HAP-1 (cell line): ENCODE data around the gene KCNK10.

Source experiments
- DNase-seq, 2 experiments: peaks; one replicate each; pipeline ENCODE4 v3.0.0-alpha.2; 2016 to 2020; ENCODE audit warnings: low spot score in 2 of 2
- H3K27me3 ChIP-seq: fragments of 250-450 bp; sonication (Bioruptor Pico); 2 replicates; pipeline ENCODE4 v1.5.1; 2020; ENCODE audit warnings: low read depth, mild to moderate bottlenecking, moderate library complexity
- H3K36me3 ChIP-seq: fragments of 250-450 bp; sonication (Bioruptor Pico); replicated peaks from 2 replicates; pipeline ENCODE4 v1.5.1; 2020; ENCODE audit warnings: mild to moderate bottlenecking
- H3K4me1 ChIP-seq: fragments of 250-450 bp; sonication (Bioruptor Pico); 2 replicates; pipeline ENCODE4 v1.5.1; 2020; ENCODE audit warnings: mild to moderate bottlenecking
- H3K4me3 ChIP-seq: fragments of 250-450 bp; sonication (Bioruptor Pico); 2 replicates; pipeline ENCODE4 v1.5.1; 2020; ENCODE audit warnings: mild to moderate bottlenecking, moderate library complexity
- H3K9me3 ChIP-seq: fragments of 250-450 bp; sonication (Bioruptor Pico); 2 replicates; pipeline ENCODE4 v1.5.1; 2020; ENCODE audit warnings: mild to moderate bottlenecking, moderate library complexity
- in situ Hi-C: fragments of 300-500 bp; cut with MboI; formaldehyde crosslinking; loops from 3 replicates; pipeline ENCODE4 v1.14.3; 2020; ENCODE audit warnings: low sequenced_read_pairs, inconsistent platforms, mixed read lengths

The KCNK10 gene

DNA sequence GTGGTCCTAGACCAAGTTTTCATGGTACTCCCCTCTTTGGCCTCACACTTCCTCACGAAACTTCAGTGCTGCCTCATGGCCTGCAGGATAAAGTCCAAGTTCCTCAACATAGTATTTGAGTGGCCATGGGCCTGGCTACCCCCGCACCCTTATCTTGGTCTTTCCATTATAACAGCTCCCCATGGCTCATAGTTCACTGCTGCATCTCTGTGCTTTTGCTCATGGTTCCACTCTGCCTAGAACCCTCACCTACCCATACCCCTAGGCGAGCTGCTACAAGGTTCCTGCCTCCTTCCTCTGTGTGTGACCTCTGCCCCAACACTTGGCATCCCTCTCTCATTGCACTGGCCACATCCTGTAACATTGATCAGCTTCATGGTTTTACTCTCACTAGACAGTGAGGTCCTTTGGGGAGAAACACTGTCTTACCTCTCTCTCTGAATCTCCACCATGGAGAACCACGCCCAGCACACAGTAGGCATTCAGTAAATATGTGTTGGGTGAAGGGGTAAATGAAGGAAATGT lies 159.3 kb downstream of the KCNK10 start:
- H3K36me3 ChIP-seq = no peaks in the 10 kb centered on the region
- H3K4me1 ChIP-seq = no peaks in the 10 kb centered on the region
- no peak overlapping the region for H3K4me3 ChIP-seq
- H3K9me3 ChIP-seq = no peaks in the 10 kb centered on the region
- no peaks in the 10 kb centered on the region for H3K27me3 ChIP-seq
- in situ Hi-C loops = no loop called here
- no peak for DNase-seq

DNA sequence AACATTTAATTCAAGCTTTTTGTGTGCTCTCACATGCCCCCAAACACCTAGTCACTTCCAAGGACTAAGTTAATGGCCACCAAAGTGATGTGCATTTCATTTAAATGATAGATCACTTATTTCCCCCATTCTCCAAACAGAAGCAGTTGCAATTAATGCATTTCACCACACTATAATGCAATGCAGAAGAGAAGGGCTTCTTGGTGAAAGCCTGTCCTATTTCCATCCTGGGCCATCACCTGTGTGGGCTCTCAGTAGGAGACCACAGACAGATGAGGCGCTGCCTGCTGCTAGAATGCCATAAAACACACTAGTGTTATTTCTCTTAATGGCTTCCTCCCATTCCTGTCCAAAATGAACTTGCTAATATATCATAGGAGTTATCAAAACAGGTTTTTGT lies 166.9 kb downstream of the KCNK10 start:
- no peaks in the 10 kb centered on the region for H3K36me3 ChIP-seq
- no peaks in the 10 kb centered on the region for H3K4me1 ChIP-seq
- no peaks in the 10 kb centered on the region for H3K9me3 ChIP-seq
- H3K27me3 ChIP-seq = no peaks in the 10 kb centered on the region
- H3K4me3 ChIP-seq = no peak overlapping the region
- in situ Hi-C loops = no loop called here
- DNase-seq = no peak

DNA sequence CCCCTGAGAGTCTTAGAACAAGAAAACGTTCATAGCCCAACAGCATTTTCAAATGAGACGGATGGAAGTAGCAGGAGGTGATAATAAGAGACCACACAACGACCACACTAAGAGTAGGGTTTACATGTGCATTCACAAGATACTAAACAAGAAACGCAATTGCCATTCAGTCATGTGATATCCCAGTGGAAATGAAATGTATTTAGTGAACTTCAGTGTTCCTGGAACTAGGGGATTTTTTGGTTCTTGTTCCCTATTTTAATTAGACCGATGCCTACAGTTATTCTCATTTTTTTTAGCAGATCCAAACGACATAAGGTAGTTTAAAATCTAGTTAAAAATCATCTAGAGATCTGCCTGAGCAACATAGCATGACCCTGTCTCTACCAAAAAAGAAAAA lies 168.1 kb downstream of the KCNK10 start:
- in situ Hi-C loops = no loop called here
- Histone ChIP-seq H3K9me3 (no peaks in the 10 kb centered on the region), H3K36me3 (no peaks in the 10 kb centered on the region), H3K27me3 (no peaks in the 10 kb centered on the region), H3K4me3 (no peak overlapping the region), H3K4me1 (no peaks in the 10 kb centered on the region)
- DNase-seq = no peak

DNA sequence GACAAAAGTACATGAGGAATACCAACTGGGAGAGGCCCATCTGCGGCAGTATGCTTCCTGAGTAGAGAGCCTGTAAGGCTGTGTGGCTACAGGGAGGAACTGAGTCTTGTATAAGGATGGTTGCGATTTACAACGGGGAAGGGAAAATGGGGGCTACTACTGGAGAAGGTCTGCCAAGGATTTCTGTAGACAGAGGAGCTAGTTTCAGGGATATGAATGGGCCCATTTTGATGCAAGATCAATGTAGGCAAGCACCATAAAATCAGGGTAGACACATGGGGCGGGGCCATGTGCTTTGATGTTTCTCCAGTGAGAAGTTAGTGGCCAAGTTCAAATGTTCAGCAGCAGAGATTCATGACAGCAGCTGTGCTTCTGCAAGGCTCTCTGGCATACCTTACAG lies 168.7 kb downstream of the KCNK10 start:
- H3K27me3 ChIP-seq = no peaks in the 10 kb centered on the region
- no peaks in the 10 kb centered on the region for H3K36me3 ChIP-seq
- H3K4me3 ChIP-seq = no peak overlapping the region
- no peaks in the 10 kb centered on the region for H3K9me3 ChIP-seq
- DNase-seq = no peak
- H3K4me1 ChIP-seq = no peaks in the 10 kb centered on the region
- in situ Hi-C loops = no loop called here

DNA sequence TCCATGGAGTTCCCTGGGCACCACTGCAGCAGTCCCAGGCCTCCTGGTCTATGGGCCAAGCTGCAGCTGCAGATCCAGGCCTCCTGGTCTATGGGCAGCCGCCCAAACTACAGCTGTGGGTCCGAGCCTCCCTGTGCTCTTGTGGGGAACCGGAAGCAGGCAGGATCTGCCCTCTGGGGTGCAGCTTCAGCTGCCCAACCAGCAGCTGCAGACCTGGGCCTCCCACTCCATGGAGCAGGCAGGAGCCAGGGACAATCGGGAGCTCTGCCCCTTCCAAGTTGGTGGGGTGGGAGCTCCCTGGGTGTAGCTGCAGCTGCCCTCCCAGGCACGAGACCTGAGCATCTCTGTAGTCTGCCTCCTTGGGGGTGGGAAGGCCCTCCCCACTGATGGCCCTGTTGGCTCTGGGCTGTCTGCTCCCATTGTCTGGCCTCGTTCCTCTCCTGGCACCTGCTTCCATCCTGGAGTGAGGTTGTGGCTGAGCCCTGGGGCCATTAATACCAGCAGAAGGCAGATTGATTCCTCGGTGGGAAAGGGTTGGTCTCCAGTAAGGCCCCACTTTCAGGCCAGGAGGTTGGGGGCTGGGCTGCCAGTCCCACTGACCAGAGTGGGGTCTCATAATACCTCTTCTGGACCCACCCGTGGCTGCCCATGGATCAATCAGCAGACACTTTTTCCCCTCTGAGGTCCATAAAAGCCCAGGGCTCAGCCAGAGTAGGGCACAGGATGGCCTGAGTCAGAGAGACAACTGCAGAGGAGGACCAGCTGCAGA lies 176.0 kb downstream of the KCNK10 start:
- no peaks in the 10 kb centered on the region for H3K27me3 ChIP-seq
- DNase-seq = no peak
- H3K9me3 ChIP-seq = no peaks in the 10 kb centered on the region
- in situ Hi-C loops = no loop called here
- no peak overlapping the region for H3K4me3 ChIP-seq
- no peaks in the 10 kb centered on the region for H3K4me1 ChIP-seq
- no peaks in the 10 kb centered on the region for H3K36me3 ChIP-seq

DNA sequence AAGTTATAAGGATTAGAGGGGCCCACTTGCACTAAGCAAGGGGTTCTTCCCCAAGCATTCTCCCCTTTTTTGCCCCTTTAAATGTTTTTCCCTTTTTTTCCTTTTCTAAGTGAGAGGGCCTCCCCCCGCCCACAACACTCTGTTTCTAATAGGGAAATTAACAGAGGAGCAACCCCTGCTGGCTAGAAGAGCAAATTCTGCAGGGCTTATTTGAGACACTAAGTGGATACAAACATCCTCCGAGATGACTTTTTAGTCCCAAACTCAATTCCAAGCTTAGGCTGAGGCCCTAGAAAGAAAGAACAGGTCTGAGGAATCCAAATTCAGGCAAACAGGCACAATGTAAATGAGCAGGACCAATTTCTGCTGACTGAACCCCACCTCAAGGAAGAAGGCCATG lies 179.3 kb downstream of the KCNK10 start:
- in situ Hi-C loops = no loop called here
- no peak for DNase-seq

DNA sequence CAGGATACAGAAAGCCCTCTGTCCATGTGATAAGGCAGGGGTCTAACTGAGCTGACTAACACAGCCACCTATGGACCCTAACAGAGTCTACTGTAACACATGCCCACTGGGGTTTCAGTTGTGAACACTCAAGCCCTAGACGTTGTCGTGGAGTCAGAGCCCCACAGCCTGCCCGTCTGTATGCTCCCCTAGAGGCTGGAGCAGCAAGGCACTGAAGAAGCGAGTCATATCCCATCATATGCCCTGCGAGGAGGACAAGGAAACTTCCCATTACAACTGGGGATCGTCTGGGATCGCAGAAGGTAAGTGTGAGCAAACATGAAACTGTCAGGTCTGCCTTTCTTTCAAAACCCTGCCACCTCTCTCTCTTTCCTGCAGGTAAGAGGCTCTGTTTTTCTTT lies 180.1 kb downstream of the KCNK10 start:
- in situ Hi-C loops = no loop called here
- no peak for DNase-seq
- H3K27me3 ChIP-seq = no peaks in the 10 kb centered on the region
- H3K9me3 ChIP-seq = no peaks in the 10 kb centered on the region
- no peak overlapping the region for H3K4me3 ChIP-seq
- no peaks in the 10 kb centered on the region for H3K36me3 ChIP-seq
- no peaks in the 10 kb centered on the region for H3K4me1 ChIP-seq

More for the DNA sequence above, 179.3 kb downstream of the KCNK10 start:
- Histone ChIP-seq H3K4me1 (no peaks in the 10 kb centered on the region), H3K4me3 (no peak overlapping the region), H3K36me3 (no peaks in the 10 kb centered on the region), H3K9me3 (no peaks in the 10 kb centered on the region), H3K27me3 (no peaks in the 10 kb centered on the region)

DNA sequence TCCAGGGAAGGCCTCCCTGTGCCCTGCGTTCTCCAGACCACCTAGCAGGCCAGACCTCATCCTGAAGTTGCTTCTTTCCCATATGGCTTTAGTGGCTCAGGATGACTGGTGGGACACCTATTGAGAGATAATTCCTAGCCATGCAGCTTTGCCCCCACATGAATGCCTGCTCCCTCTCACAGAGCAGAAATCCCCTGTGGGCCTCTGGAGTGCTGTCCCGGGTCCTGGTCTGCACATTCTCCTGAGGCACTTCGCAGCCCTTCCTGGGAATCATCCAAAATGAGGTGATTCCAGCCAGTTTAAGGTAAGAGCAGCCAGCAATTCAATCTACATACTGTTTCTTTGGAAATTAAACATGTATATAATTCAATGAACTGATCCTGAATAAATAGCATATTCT lies 182.2 kb downstream of the KCNK10 start:
- in situ Hi-C loops = no loop called here
- no peaks in the 10 kb centered on the region for H3K36me3 ChIP-seq
- no peak overlapping the region for H3K4me3 ChIP-seq
- no peaks in the 10 kb centered on the region for H3K4me1 ChIP-seq
- no peaks in the 10 kb centered on the region for H3K27me3 ChIP-seq
- H3K9me3 ChIP-seq = no peaks in the 10 kb centered on the region
- no peak for DNase-seq

DNA sequence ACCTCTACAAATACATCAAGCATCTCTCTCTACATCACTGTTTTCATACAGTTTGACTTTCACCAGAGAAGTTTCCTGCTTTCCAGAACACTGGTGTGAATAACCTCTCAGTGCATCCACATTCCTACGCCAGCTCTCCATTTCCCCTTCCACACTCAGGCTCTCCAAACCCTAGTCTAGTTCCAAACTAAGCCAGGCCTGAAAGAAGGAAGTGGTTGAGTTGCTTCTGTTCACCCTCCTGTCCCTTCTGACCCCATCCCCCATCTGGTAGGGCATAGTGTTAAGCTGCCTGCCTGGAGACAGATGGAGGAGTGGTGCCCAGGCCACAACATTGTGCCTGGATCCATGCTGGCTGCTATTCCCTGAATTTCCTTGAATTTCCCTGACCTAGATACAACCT lies 185.7 kb downstream of the KCNK10 start:
- Histone ChIP-seq H3K9me3 (no peaks in the 10 kb centered on the region), H3K4me1 (no peaks in the 10 kb centered on the region), H3K27me3 (no peaks in the 10 kb centered on the region), H3K36me3 (no peaks in the 10 kb centered on the region), H3K4me3 (no peak overlapping the region)
- DNase-seq = no peak
- in situ Hi-C loops = no loop called here
